ENCODE measurements around the gene TM4SF20. TPM values are rescaled to one million over a fixed set of nuclear protein-coding genes. Genes with fewer than 3 reads are reported as not detected.
"Not testable (repeated sequence)": the region's sequence is repeated elsewhere in the genome, so short reads cannot be mapped to it uniquely, and the experiment has no call there.

Gene TM4SF20
- polyA plus RNA-seq, 1 donor (not counting 4 experiments of a cell fraction or from before 2014, with no cell fraction given), result not detected

- no peak overlapping the region for H3K4me2 ChIP-seq (ENCODE audit: control insufficient read depth, extremely low read depth, insufficient read depth, low read depth, low read length)
- peaks cover 7% of the 10 kb centered on the region for H3K4me1 ChIP-seq (ENCODE audit: control insufficient read depth, extremely low read depth, insufficient read depth, low read length)
- no peaks in the 10 kb centered on the region for H3K9me3 ChIP-seq (ENCODE audit: control insufficient read depth, low read depth, low read length)
- TF ChIP-seq CTCF (optimal IDR thresholded peaks at IDR 0.05 in 1 of 3, IDR thresholded peaks at IDR 0.05 in 1 of 3, conservative IDR thresholded peaks at IDR 0.05 in 1 of 3; ENCODE audit: extremely low read depth in 1 of 3, insufficient read depth in 2 of 3, low read length in 3 of 3), result no peak
- TF ChIP-seq EZH2 (IDR thresholded peaks at IDR 0.05; ENCODE audit: low read length), result no peak
- H4K20me1 ChIP-seq (ENCODE audit: control insufficient read depth, extremely low read depth, insufficient read depth, low read length), result no peaks in the 10 kb centered on the region
- H3K27me3 ChIP-seq (ENCODE audit: control insufficient read depth, extremely low read depth, insufficient read depth, low read length), result no peaks in the 10 kb centered on the region
- no peak overlapping the region for H2AFZ ChIP-seq (ENCODE audit: control insufficient read depth, low read length)
- no peak overlapping the region for H3K9ac ChIP-seq (ENCODE audit: control insufficient read depth, extremely low read depth, insufficient read depth, low read length)
- H3K36me3 ChIP-seq (ENCODE audit: control insufficient read depth in 2 of 2, extremely low read depth in 1 of 2, insufficient read depth in 2 of 2, low read length in 2 of 2), result no peaks in the 10 kb centered on the region
- no peak overlapping the region for H3K27ac ChIP-seq (ENCODE audit: control insufficient read depth, insufficient read depth, low read length)
- no peak overlapping the region for H3K4me3 ChIP-seq (ENCODE audit: control insufficient read depth in 2 of 3, extremely low read depth in 1 of 3, insufficient read depth in 2 of 3, low read depth in 1 of 3, low read length in 3 of 3)
- no peaks in the 10 kb centered on the region for H3K79me2 ChIP-seq (ENCODE audit: control insufficient read depth, insufficient read depth, low read length)
- H3K9me1 ChIP-seq (ENCODE audit: control insufficient read depth, extremely low read depth, insufficient read depth, low read length), result no peaks in the 10 kb centered on the region
- dilution Hi-C loops (cut with MboI; ENCODE audit: extremely low pct_ligation_motif_present, low sequenced_read_pairs), result no loop called here
- FAIRE-seq (no peak), DNase-seq (ENCODE audit: low read depth, low spot score) (no peak)
Observed at GRCh38 chr2:227365833-227366232, 13.3 kb downstream of the TM4SF20 start.

- dilution Hi-C loops (cut with MboI; ENCODE audit: extremely low pct_ligation_motif_present, low sequenced_read_pairs); DNase-seq (ENCODE audit: low read depth, low spot score); H3K4me1 ChIP-seq (ENCODE audit: control insufficient read depth, extremely low read depth, insufficient read depth, low read length); H3K27me3 ChIP-seq (ENCODE audit: control insufficient read depth, extremely low read depth, insufficient read depth, low read length); H3K36me3 ChIP-seq (ENCODE audit: control insufficient read depth in 2 of 2, extremely low read depth in 1 of 2, insufficient read depth in 2 of 2, low read length in 2 of 2); H2AFZ ChIP-seq (ENCODE audit: control insufficient read depth, low read length); FAIRE-seq; H3K9me3 ChIP-seq (ENCODE audit: control insufficient read depth, low read depth, low read length); H4K20me1 ChIP-seq (ENCODE audit: control insufficient read depth, extremely low read depth, insufficient read depth, low read length); H3K79me2 ChIP-seq (ENCODE audit: control insufficient read depth, insufficient read depth, low read length); H3K4me2 ChIP-seq (ENCODE audit: control insufficient read depth, extremely low read depth, insufficient read depth, low read depth, low read length); H3K4me3 ChIP-seq (ENCODE audit: control insufficient read depth in 2 of 3, extremely low read depth in 1 of 3, insufficient read depth in 2 of 3, low read depth in 1 of 3, low read length in 3 of 3); H3K27ac ChIP-seq (ENCODE audit: control insufficient read depth, insufficient read depth, low read length); H3K9ac ChIP-seq (ENCODE audit: control insufficient read depth, extremely low read depth, insufficient read depth, low read length); H3K9me1 ChIP-seq (ENCODE audit: control insufficient read depth, extremely low read depth, insufficient read depth, low read length): not testable (repeated sequence)
Observed at GRCh38 chr2:227364585-227365263, 14.4 kb downstream of the TM4SF20 start.

GRCh38 chr2:227363756-227364155 lies 15.3 kb downstream of the TM4SF20 start:
- Histone ChIP-seq H3K9ac (ENCODE audit: control insufficient read depth, extremely low read depth, insufficient read depth, low read length) (no peak overlapping the region), H3K4me2 (ENCODE audit: control insufficient read depth, extremely low read depth, insufficient read depth, low read depth, low read length) (no peak overlapping the region), H3K79me2 (ENCODE audit: control insufficient read depth, insufficient read depth, low read length) (no peaks in the 10 kb centered on the region), H3K9me3 (ENCODE audit: control insufficient read depth, low read depth, low read length) (no peaks in the 10 kb centered on the region), H3K4me1 (ENCODE audit: control insufficient read depth, extremely low read depth, insufficient read depth, low read length) (peaks cover 7% of the 10 kb centered on the region), H3K4me3 (ENCODE audit: control insufficient read depth in 2 of 3, extremely low read depth in 1 of 3, insufficient read depth in 2 of 3, low read depth in 1 of 3, low read length in 3 of 3) (no peak overlapping the region), H3K36me3 (ENCODE audit: control insufficient read depth in 2 of 2, extremely low read depth in 1 of 2, insufficient read depth in 2 of 2, low read length in 2 of 2) (peaks cover 0 to 2% of the 10 kb centered on the region in 2 experiments), H4K20me1 (ENCODE audit: control insufficient read depth, extremely low read depth, insufficient read depth, low read length) (no peaks in the 10 kb centered on the region), H3K27ac (ENCODE audit: control insufficient read depth, insufficient read depth, low read length) (no peak overlapping the region), H2AFZ (ENCODE audit: control insufficient read depth, low read length) (no peak overlapping the region), H3K9me1 (ENCODE audit: control insufficient read depth, extremely low read depth, insufficient read depth, low read length) (no peaks in the 10 kb centered on the region), H3K27me3 (ENCODE audit: control insufficient read depth, extremely low read depth, insufficient read depth, low read length) (no peaks in the 10 kb centered on the region)
- DNase-seq (ENCODE audit: low read depth, low spot score) (no peak), FAIRE-seq (no peak)
- dilution Hi-C loops (cut with MboI; ENCODE audit: extremely low pct_ligation_motif_present, low sequenced_read_pairs), result no loop called here
- TF ChIP-seq EZH2 (IDR thresholded peaks at IDR 0.05; ENCODE audit: low read length) (no peak), CTCF (optimal IDR thresholded peaks at IDR 0.05 in 1 of 3, IDR thresholded peaks at IDR 0.05 in 1 of 3, conservative IDR thresholded peaks at IDR 0.05 in 1 of 3; ENCODE audit: extremely low read depth in 1 of 3, insufficient read depth in 2 of 3, low read length in 3 of 3) (peak in 2 of 3 experiments; percentile 32 to 38)

Data from keratinocyte (primary cell).